DMS79 (cell line): Measurements from ENCODE around the gene DQX1.

Source experiments
- DNase-seq: peaks from one replicate; lab custom pipeline; 2025; lab: John Stamatoyannopoulos, UW

The DQX1 gene

DNA sequence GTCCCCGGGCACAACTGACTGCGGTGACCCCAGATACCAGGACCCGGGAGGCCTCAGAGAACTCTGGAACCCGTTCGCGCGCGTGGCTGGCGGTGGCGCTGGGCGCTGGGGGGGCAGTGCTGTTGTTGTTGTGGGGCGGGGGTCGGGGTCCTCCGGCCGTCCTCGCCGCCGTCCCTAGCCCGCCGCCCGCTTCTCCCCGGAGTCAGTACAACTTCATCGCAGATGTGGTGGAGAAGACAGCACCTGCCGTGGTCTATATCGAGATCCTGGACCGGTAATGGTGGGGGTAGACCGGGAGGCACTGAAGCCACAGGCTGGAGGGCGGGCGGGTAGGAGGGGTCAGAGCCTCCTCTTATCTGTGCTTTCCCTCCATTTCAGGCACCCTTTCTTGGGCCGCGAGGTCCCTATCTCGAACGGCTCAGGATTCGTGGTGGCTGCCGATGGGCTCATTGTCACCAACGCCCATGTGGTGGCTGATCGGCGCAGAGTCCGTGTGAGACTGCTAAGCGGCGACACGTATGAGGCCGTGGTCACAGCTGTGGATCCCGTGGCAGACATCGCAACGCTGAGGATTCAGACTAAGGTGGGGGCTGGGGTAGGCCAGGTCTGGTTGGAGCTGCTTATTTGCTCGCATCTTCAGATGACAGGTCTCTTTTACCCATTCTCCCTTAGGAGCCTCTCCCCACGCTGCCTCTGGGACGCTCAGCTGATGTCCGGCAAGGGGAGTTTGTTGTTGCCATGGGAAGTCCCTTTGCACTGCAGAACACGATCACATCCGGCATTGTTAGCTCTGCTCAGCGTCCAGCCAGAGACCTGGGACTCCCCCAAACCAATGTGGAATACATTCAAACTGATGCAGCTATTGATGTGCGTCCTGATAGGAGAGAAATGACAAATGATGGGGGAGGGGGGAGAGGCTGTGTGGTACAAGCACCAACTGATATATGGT, 4.5 kb upstream of the DQX1 start:
- DNase-seq, result no peak

DNA sequence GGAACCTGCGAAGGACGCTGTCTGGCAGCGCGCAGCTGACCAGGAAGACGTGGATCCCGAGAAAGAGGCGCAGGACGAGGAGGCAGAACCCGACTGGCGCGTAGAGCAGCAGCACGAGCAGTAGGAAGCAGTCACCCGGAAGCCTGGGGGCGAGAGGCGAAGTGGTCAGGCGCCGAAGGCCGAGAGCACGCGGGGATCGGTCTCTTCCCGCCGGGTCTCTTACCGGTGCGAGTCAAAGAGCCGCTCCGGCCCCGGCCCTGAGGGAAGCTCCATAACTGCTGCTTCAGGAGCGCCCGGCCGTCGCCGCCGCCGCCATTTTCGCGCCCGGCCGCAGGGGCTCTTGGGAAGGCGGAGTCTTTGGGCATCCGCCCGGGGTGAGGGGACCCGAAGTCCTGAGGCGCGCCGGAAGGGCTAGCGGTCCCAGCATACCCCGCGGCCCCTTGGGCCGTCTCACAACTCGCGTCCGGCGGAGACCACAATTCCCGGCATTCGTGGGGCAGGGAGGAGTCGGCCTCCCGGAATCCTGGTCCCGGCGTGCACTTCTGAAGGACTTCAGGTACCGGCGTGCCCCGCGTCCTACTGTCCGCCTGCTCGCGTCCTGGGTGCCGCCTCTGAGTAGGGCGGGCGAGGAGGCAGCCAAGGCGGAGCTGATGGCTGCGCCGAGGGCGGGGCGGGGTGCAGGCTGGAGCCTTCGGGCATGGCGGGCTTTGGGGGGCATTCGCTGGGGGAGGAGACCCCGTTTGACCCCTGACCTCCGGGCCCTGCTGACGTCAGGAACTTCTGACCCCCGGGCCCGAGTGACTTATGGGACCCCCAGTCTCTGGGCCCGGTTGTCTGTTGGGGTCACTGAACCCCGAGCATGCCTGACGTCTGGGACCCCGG, 3.6 kb upstream of the DQX1 start, which contains the start of the genes AUP1 and HTRA2:
AUP1 (minus strand) TSS at position 350 of the 882 bp plus-strand sequence; CDS start at position 273, 77 bp downstream.
HTRA2 (plus strand) TSS at position 577 of the 882 bp plus-strand sequence; CDS start at position 651, 74 bp downstream.
- DNase-seq, result peak; percentile 97

DNA sequence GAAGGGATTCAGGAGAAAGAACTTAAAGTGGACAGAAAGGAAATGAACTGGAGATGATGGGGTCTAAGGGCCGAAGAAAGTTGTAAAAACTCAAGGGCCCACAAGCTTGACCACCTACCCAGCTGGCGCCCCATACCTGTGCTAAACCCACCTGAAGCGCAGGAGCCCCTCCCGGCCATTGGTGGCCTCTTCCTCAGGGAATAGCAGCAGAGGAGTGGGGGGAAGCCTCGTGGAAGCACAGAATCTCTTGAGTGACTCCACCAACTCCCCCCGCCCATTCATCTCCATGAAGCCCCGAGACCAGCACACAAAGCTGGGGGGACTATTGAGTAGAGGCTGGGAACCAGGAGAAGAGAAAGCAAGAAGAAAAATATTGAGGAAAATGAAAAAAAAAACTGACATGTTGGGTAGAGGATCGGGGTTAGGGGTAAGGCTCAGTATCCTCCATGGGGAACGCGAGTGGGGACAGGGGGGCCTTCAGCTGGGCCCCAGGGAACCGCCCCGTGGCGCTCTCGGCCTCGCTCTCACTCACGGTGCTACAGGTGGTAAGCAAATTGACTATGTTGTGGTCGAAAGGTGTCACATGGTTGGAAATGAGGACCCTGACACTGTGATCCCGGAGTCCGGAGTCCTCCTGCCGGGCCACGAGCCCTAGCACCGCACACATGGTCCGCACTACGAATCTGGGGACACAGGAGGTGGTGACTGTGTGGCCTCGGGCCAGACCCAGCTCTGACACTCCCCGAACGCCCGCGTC, 2.7 kb upstream of the DQX1 start:
- no peak for DNase-seq

DNA sequence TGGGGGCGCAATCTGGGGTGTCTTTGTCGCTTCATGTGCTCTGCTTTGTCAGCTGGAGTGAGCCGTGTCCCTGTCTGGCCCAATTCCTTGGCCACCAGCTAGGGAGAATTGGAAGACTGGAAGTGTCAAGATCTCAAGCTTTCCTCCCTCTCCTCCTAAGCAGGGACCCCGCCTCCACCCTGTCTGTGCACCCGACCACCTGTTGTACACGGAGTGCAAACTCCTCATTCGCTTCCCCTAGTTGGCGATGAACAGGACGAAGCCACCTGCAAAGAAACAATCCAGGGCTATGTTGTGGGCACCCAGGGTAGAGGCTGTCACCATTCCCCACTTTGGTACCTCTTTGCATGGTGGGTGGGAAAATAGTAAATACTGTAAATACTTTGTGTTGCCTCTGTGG, 1.7 kb upstream of the DQX1 start:
- DNase-seq, result no peak

DNA sequence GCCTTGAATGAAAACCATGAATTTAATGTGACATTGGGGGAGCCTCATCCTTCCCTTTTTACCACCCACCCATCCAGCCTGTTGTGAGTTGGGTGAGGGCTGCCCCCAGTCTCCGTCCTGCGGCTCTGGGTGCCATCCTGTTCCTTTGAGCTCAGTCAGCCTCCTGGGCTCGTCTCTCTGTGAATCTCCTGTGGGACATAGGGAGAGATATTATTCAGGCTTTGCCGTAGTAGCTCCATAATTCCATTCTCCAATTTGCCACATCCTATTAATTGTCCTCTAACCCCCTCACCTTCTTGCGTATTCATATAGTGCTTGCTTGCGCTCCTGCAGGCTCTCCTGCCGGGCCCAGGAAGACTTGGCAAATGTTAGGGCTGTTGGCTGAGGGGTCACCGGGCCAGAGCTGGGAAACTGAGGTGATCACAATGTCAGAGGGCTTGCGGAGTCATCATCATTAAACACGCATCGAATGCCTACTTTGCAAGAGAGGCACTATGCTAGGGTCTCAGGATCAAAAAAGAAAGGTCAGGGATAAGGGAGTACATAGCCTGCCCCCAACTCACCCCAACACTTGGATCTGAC, 709 bp upstream of the DQX1 start:
- no peak for DNase-seq

GRCh38 chr2:74524955-74525716, 895 bp downstream of the DQX1 start:
- DNase-seq, result no peak

- DNase-seq, result no peak
These were observed 2.0 kb downstream of the DQX1 start for GRCh38 chr2:74524005-74524404.

- no peak for DNase-seq
These were observed 3.5 kb downstream of the DQX1 start for GRCh38 chr2:74522516-74522915.

GRCh38 chr2:74516650-74517049, 9.4 kb downstream of the DQX1 start:
- no peak for DNase-seq

- no peak for DNase-seq
These were observed 9.9 kb downstream of the DQX1 start for GRCh38 chr2:74515981-74516633.

GRCh38 chr2:74515271-74515980, 10.6 kb downstream of the DQX1 start:
- no peak for DNase-seq

DNA sequence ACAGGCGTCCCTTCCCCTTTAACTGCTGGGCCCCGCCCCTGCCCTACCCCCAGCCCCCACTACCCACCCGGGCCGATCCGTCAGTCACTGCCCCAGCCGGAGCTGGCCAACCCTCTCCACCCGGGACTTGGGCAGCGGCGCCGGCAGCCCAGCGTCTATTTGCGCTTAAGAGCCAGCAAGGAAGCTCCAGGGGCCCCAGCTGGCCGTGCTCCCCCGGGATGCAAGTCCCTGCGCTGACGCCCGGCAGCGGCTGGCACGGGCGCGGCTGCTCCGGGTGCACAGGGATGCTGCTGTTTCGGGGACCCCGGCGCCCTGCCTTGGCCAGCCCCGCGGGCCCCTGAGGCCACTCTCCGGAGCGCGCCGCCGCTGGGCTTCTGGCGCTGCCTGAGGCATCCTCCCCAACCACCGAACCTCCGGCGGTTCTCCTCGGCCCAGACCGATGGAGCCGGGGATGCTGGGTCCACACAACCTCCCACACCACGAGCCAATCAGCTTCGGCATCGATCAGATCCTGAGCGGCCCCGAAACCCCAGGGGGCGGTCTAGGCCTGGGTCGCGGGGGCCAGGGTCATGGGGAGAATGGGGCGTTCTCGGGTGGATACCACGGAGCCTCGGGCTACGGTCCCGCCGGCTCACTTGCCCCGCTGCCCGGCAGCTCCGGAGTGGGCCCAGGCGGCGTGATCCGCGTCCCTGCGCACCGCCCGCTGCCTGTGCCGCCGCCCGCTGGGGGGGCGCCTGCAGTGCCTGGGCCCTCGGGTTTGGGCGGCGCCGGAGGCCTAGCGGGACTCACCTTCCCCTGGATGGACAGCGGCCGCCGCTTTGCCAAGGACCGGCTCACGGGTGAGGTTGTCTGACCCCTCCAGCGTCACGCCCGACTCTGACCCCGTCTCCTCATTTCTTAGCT, 11.4 kb downstream of the DQX1 start, which contains the start of gene TLX2:
TLX2 (plus strand) TSS at position 83 of the 903 bp plus-strand sequence; CDS start at position 440, 357 bp downstream.
- no peak for DNase-seq

DNA sequence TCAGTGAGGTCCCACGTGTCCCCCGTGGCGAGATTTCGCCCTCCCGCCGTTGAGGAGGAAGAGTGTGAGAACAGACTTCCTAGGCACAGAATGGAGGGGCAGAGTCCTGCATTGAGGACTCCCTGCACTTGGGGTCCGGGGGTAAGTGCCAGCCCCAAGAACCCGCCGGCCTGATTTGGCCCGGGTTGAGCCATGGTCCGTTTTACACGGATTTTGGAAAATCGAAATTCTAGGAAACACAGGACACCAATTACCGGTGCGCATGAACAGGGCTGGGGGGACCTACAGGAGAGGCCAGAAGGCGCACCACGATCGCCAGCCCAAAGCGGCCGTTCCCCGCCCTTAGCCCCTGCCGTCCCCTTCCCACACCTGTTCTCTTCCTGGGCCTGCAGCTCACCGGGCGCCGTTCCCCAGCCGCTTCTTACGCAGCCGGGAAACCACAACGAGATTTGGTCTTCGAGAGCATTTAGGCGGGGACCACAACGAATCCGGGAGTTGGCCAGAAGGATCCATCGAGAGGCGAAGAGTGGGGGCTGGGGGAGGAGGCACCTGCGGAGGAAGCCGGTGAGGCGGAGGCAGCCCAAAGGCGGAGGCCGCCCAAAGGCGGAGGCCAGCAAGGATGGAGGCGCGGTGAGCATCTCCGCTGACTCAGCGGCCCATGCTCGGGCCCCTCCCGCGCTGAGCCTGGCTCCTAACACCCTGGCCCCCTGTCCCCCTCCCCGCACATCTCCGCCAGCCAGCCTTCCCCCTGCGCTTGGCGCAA, 12.2 kb downstream of the DQX1 start:
- no peak for DNase-seq

DNA sequence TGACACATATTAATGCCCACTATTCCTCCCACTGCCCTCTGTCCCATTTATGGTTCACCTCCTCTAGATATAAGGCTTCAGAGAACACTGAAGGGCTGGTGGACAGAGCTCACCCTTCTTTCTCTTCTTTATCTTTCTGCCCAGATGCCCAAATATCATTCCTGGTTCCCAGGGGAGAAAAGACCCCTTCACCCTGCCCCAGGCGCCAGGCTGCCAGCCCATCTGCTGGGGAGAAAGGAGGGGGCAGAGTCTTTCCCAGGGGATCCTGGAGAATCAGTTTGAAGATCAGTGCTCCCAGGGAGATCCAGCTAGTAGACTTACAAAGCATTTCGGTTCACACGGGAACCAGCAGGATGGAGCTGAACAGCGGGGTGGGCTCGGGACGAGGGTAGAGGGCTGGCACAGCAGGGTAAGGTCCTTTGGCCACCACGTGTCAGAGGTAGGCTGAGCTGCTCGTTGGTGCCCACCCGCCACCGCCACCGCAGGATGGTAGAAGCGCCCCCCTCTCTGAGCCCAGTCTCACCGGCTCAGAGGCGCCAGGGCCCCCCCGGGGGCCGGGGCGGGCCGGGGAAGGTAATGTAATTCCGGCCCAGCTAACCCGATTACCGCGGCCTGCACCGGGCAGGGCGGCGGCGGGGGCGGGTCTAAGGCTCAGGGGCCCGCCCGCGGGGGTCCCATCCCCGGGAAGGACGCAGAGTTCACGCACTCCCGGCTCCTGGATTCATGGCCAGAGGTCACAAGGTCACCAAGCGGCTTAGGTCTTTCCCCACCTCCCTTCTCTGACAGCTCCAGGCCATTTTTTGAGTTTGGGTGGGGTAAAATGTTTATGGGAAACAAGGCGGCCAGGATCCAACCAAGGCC, 13.1 kb downstream of the DQX1 start:
- no peak for DNase-seq

GRCh38 chr2:74511104-74511989, 14.7 kb downstream of the DQX1 start:
- no peak for DNase-seq

DNA sequence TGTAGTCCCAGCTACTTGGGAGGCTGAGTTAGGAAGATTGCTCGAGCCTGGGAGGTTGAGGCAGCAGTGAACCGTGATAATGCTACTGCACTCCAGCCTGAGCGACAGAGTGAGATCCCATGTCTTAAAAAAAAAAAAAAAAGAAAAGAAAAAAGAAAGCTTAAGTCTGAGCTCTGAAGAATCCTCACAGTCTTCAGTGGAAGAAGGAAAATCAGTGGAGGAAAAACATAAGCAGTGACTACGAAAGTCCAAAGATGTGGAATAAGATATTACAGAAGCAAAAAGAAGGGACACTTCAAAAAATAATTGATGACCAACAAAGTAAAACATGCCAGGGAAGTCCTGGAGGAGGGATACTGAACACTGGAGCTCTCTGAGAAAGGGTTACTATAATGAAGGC, 15.8 kb downstream of the DQX1 start:
- DNase-seq, result no peak
